ENCODE data around the gene PRKCE.

The PRKCE gene

GRCh38 chr2:45721150-45721549 lies 69.7 kb downstream of the PRKCE start:
- H3K27me3 ChIP-seq: no peaks in the 10 kb centered on the region
- H3K36me3 ChIP-seq: peaks cover 10% of the 10 kb centered on the region; the same call in 1 of the 2 replicates
- TF ChIP-seq CTCF (IDR thresholded peaks at IDR 0.05; ENCODE audit: low read depth, low read length): no peak
- no peaks in the 10 kb centered on the region for H3K9me3 ChIP-seq
- H3K4me1 ChIP-seq: no peaks in the 10 kb centered on the region; the same call in 1 of the 2 replicates
- no peak overlapping the region for H3K4me3 ChIP-seq (ENCODE audit: low read depth, low read length)
- DNase-seq: no peak

DNA sequence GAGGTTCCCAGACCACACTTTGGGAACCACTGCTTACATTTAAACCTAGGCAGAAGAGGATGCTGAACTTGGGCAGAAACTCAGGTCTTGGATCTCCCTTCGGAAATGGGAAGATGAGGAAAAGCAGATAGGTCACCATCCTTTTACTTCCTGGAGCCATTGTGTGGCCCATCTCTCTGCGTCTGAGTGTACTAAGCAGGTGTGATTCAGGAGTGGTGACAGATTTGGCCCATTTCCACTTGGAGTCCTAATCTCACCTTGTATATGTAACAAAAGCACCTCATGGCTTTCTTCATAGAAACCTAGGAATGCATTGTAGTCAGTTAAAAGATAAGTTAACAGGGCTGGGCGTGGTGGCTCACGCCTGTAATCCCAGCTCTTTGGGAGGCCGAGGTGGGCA lies 71.0 kb downstream of the PRKCE start:
- H3K36me3 ChIP-seq: peaks cover 7% of the 10 kb centered on the region; the same call in 1 of the 2 replicates
- no peaks in the 10 kb centered on the region for H3K9me3 ChIP-seq
- H3K4me1 ChIP-seq: no peaks in the 10 kb centered on the region; the same call in 1 of the 2 replicates
- H3K4me3 ChIP-seq (ENCODE audit: low read depth, low read length): no peak overlapping the region
- no peak for TF ChIP-seq CTCF (IDR thresholded peaks at IDR 0.05; ENCODE audit: low read depth, low read length)
- no peaks in the 10 kb centered on the region for H3K27me3 ChIP-seq
- no peak for DNase-seq

DNA sequence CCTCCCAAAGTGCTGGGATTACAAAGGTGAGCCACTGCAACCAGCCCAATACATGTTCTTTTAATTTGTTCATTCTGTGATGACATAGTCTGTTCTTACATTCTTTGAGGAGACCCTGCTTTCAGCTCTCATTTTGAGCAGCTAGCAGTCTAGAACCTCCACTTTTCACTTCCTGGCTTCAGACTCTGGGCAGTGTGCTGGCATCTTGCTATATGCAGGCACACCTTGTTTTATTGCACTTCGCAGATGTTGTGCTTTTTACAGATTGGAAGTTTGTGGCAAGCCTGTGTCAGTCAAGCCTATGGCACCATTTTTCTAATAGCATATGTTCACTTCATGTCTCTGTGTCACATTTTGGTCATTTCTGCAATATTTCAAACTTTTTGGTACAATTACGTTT lies 72.4 kb downstream of the PRKCE start:
- Histone ChIP-seq H3K4me3 (ENCODE audit: low read depth, low read length) (no peak overlapping the region), H3K9me3 (no peaks in the 10 kb centered on the region), H3K36me3 (peaks cover 7% of the 10 kb centered on the region; the same call in 1 of the 2 replicates), H3K4me1 (no peaks in the 10 kb centered on the region; the same call in 1 of the 2 replicates), H3K27me3 (no peaks in the 10 kb centered on the region)
- no peak for TF ChIP-seq CTCF (IDR thresholded peaks at IDR 0.05; ENCODE audit: low read depth, low read length)
- DNase-seq: no peak

DNA sequence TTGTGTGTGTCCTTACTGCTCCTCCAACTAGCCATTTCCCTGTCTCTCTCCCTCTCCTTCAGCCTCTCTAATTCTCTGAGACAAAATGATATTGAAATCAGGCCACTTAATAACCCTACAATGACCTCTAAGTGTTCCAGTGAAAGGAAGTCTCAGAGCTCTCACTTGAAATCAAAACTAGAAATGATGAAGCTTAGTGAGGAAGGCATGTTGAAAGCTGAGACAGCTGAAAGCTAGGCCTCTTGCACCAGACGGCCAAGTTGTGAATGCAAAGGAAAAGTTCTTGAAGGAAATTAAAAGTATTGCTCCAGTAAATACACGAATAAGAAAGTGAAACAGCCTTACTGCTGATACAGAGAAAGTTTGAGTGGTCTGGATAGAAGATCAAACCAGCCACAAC lies 72.9 kb downstream of the PRKCE start:
- Histone ChIP-seq H3K4me3 (ENCODE audit: low read depth, low read length) (no peak overlapping the region), H3K27me3 (no peaks in the 10 kb centered on the region), H3K4me1 (no peaks in the 10 kb centered on the region; the same call in 1 of the 2 replicates), H3K36me3 (peaks cover 7% of the 10 kb centered on the region; the same call in 1 of the 2 replicates), H3K9me3 (no peaks in the 10 kb centered on the region)
- TF ChIP-seq CTCF (IDR thresholded peaks at IDR 0.05; ENCODE audit: low read depth, low read length): no peak
- no peak for DNase-seq

- no peak for TF ChIP-seq CTCF (IDR thresholded peaks at IDR 0.05; ENCODE audit: low read depth, low read length)
- Histone ChIP-seq H3K4me1 (no peaks in the 10 kb centered on the region; the same call in 1 of the 2 replicates), H3K36me3 (peaks cover 5% of the 10 kb centered on the region; the same call in 1 of the 2 replicates), H3K4me3 (ENCODE audit: low read depth, low read length) (no peak overlapping the region), H3K27me3 (no peaks in the 10 kb centered on the region), H3K9me3 (no peaks in the 10 kb centered on the region)
- no peak for DNase-seq
Measured at GRCh38 chr2:45725731-45726130, 74.3 kb downstream of the PRKCE start.

DNA sequence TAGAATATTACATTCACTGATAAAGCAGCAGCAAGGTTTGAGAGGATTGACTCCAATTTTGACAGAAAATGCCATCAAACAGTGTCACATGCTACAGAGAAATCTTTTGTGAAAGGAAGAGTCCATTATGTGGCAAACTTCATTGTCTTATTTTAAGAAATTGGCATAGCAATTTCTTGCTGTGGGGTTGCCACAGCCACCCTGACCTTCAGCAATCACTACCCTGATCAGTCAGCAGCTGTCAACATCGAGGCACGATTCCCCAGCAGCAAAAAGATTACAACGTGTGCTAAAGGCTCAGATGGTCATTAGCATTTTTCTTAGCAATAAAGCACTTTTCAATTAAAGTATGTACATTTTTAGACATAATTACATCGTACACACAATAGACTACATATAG lies 74.7 kb downstream of the PRKCE start:
- H3K9me3 ChIP-seq: no peaks in the 10 kb centered on the region; the same call in 1 of the 2 replicates
- no peak for TF ChIP-seq CTCF (IDR thresholded peaks at IDR 0.05; ENCODE audit: low read depth, low read length)
- no peaks in the 10 kb centered on the region; the same call in 1 of the 2 replicates for H3K4me1 ChIP-seq
- no peak overlapping the region for H3K4me3 ChIP-seq (ENCODE audit: low read depth, low read length)
- DNase-seq: no peak
- no peaks in the 10 kb centered on the region for H3K27me3 ChIP-seq
- H3K36me3 ChIP-seq: peaks cover 7% of the 10 kb centered on the region; the same call in 1 of the 2 replicates

All from BE2C (cell line).